Left lung (tissue), 10 donors: ENCODE results near the gene ATXN1. TPM values are rescaled to one million over a fixed set of nuclear protein-coding genes. Genes with fewer than 3 reads are reported as not detected.

Experiments
- ATAC-seq: fragments of 200-7000 bp; cut with Tn5 transposase; one replicate; pipeline ENCODE4 v1.9.1; 2020; ENCODE audit warnings: moderate library complexity
- DNase-seq, 4 donors: peaks; one replicate each; pipeline ENCODE4 v3.0.0-alpha.2; 2013 to 2020
- H3K27ac ChIP-seq, 2 donors: fragments of 200-600 bp; sonication (generic) in 1 of 2; one replicate each; pipeline versions ENCODE4 v1.5.0 to v1.8.0; 2020 to 2021
- H3K27me3 ChIP-seq, 2 donors: fragments of 200-600 bp; sonication (generic) in 1 of 2; one replicate each; pipeline versions ENCODE4 v1.5.0 to v1.8.0; 2020 to 2021
- H3K36me3 ChIP-seq, 2 donors: fragments of 200-600 bp; sonication (generic) in 1 of 2; one replicate each; pipeline versions ENCODE4 v1.5.0 to v1.8.0; 2020 to 2021
- H3K4me1 ChIP-seq, 2 donors: fragments of 200-600 bp; one replicate each; pipeline ENCODE4 v1.8.0; 2021
- H3K4me3 ChIP-seq, 2 donors: fragments of 200-600 bp; sonication (generic) in 1 of 2; one replicate each; pipeline versions ENCODE4 v1.5.0 to v1.8.0; 2020 to 2021; ENCODE audit warnings: mild to moderate bottlenecking in 1 of 2
- H3K9me3 ChIP-seq, 2 donors: fragments of 200-600 bp; sonication (generic) in 1 of 2; one replicate each; pipeline versions ENCODE4 v1.5.0 to v1.8.0; 2020 to 2021
- CTCF ChIP-seq, 2 donors: fragments of 200-600 bp; sonication (generic) in 1 of 2; IDR thresholded peaks; one replicate each; pipeline versions ENCODE4 v1.5.0 to v1.8.0; 2021; ENCODE audit warnings: antibody characterized with exemption in 2 of 2
- intact Hi-C, 2 donors: fragments of 100-400 bp; cut with DNase I; formaldehyde crosslinking; loops; one replicate each; pipeline versions ENCODE4 v1.11.2 to v1.14.2; 2022
- polyA plus RNA-seq, 6 donors: library from polyadenylated mRNA; unstranded; fragments of 120-200 nt; gene quantifications; one replicate each; pipeline ENCODE4 v1.2.1, GENCODE V29; 2013; ENCODE audit not compliant: insufficient read length in 6 of 6
- total RNA-seq, 2 donors: library from RNA; stranded (reverse); fragmentation: NEBNext Ultra II Directional; extraction: Animal tissue kit (Norgen Biotek cat#: 25700); gene quantifications; one replicate each; pipeline ENCODE4 v1.2.1, GENCODE V29; 2021
- donor health status: DM: no; HTN: yes; CAD: no.
- donor health status: DM: no; HTN: no; CAD: no.

ATXN1 gene
- total and polyA plus RNA-seq, 8 donors = 23.3 to 67.4 (median 27.3) TPM

GRCh38 chr6:16720861-16721260 lies 40.4 kb downstream of the ATXN1 start:
- Histone ChIP-seq H3K4me1 (peaks cover 31 to 69% of the 10 kb centered on the region in 2 donors), H3K4me3 (no peak overlapping the region), H3K27me3 (no peaks in the 10 kb centered on the region), H3K27ac (no peak overlapping the region), H3K36me3 (peaks cover 0 to 6% of the 10 kb centered on the region in 2 donors), H3K9me3 (no peaks in the 10 kb centered on the region)
- intact Hi-C loops = no loop called here
- DNase-seq = no peak
- TF ChIP-seq CTCF (IDR thresholded peaks at IDR 0.05) = no peak
- ATAC-seq = no peak

GRCh38 chr6:16719488-16719887 lies 41.8 kb downstream of the ATXN1 start:
- no peaks in the 10 kb centered on the region for H3K9me3 ChIP-seq
- no peak overlapping the region for H3K4me3 ChIP-seq
- ATAC-seq (no peak), DNase-seq (no peak)
- intact Hi-C loops = no loop called here
- peaks cover 24 to 57% of the 10 kb centered on the region in 2 donors for H3K4me1 ChIP-seq
- peaks cover 0 to 6% of the 10 kb centered on the region in 2 donors for H3K36me3 ChIP-seq
- no peaks in the 10 kb centered on the region for H3K27me3 ChIP-seq
- no peak overlapping the region for H3K27ac ChIP-seq
- TF ChIP-seq CTCF (IDR thresholded peaks at IDR 0.05) = no peak

GRCh38 chr6:16718356-16718755 lies 42.9 kb downstream of the ATXN1 start:
- DNase-seq (no peak), ATAC-seq (no peak)
- no peaks in the 10 kb centered on the region for H3K27me3 ChIP-seq
- peaks cover 0 to 6% of the 10 kb centered on the region in 2 donors for H3K36me3 ChIP-seq
- peaks cover 12 to 56% of the 10 kb centered on the region in 2 donors for H3K4me1 ChIP-seq
- no peak for TF ChIP-seq CTCF (IDR thresholded peaks at IDR 0.05)
- intact Hi-C loops = no loop called here
- H3K9me3 ChIP-seq = no peaks in the 10 kb centered on the region
- H3K4me3 ChIP-seq = no peak overlapping the region
- peak overlapping the region in 1 of 2 donors; percentile 53 for H3K27ac ChIP-seq

- no peak for TF ChIP-seq CTCF (IDR thresholded peaks at IDR 0.05)
- intact Hi-C loops = no loop called here
- ATAC-seq = no peak
- no peak overlapping the region for H3K4me3 ChIP-seq
- H3K36me3 ChIP-seq = peaks cover 0 to 6% of the 10 kb centered on the region in 2 donors
- H3K9me3 ChIP-seq = no peaks in the 10 kb centered on the region
- peaks cover 8 to 60% of the 10 kb centered on the region in 2 donors for H3K4me1 ChIP-seq
- DNase-seq = no peak
- H3K27me3 ChIP-seq = no peaks in the 10 kb centered on the region
- peak overlapping the region in 1 of 2 donors; percentile 53 for H3K27ac ChIP-seq
Measured at GRCh38 chr6:16717275-16717942, 43.9 kb downstream of the ATXN1 start.

GRCh38 chr6:16716321-16716858 lies 44.9 kb downstream of the ATXN1 start:
- no peak for TF ChIP-seq CTCF (IDR thresholded peaks at IDR 0.05)
- no peak for DNase-seq
- peaks cover 8 to 70% of the 10 kb centered on the region in 2 donors for H3K4me1 ChIP-seq

More at GRCh38 chr6:16716321-16716858, 44.9 kb downstream of the ATXN1 start:
- H3K36me3 ChIP-seq = peaks cover 0 to 6% of the 10 kb centered on the region in 2 donors
- H3K27me3 ChIP-seq = no peaks in the 10 kb centered on the region
- H3K9me3 ChIP-seq = no peaks in the 10 kb centered on the region
- no peak overlapping the region for H3K27ac ChIP-seq
- H3K4me3 ChIP-seq = no peak overlapping the region
- no peak for ATAC-seq
- intact Hi-C loops = no loop called here
